HG03342 (cell line): ENCODE measurements around the gene DPY19L3.
"Not testable (repeated sequence)": the region's sequence is repeated elsewhere in the genome, so short reads cannot be mapped to it uniquely, and the experiment has no call there.

Experiments used
- ATAC-seq: cut with Tn5 transposase; IDR thresholded peaks from one replicate; pipeline ENCODE4 v1.9.1; 2021; ENCODE audit warnings: mild to moderate bottlenecking, moderate library complexity; ENCODE audit not compliant: unreplicated experiment

The DPY19L3 gene, protein sequence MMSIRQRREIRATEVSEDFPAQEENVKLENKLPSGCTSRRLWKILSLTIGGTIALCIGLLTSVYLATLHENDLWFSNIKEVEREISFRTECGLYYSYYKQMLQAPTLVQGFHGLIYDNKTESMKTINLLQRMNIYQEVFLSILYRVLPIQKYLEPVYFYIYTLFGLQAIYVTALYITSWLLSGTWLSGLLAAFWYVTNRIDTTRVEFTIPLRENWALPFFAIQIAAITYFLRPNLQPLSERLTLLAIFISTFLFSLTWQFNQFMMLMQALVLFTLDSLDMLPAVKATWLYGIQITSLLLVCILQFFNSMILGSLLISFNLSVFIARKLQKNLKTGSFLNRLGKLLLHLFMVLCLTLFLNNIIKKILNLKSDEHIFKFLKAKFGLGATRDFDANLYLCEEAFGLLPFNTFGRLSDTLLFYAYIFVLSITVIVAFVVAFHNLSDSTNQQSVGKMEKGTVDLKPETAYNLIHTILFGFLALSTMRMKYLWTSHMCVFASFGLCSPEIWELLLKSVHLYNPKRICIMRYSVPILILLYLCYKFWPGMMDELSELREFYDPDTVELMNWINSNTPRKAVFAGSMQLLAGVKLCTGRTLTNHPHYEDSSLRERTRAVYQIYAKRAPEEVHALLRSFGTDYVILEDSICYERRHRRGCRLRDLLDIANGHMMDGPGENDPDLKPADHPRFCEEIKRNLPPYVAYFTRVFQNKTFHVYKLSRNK

GRCh38 chr19:32405431-32406160 is at the start of gene DPY19L3:
Gene DPY19L3 (plus strand): TSS chr19:32405770. CDS start chr19:32408254, 2,484 bp downstream.
- ATAC-seq: peak; percentile 93

DNA sequence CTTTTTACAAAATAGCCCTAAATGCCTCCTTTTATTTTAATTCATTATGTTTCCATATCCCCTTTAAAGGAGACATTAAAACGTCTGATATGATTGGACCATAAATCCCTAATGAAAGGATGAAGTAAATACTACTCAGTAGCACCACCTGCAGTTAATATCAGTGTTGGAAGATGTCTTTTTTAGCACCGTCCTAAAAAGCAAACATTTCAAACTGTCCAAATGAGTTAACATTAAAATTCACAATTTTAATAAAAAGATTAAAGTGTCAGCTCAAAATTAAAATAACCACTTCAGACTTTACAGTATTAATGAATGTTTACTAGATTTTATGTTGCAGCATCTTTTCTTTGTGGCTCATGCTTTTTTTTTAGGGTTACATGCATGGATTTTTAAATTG is 47.9 kb upstream of the DPY19L3 start:
- no peak for ATAC-seq

- ATAC-seq: no peak
Observed at GRCh38 chr19:32358321-32358720, 47.2 kb upstream of the DPY19L3 start.

- ATAC-seq: no peak
Observed at GRCh38 chr19:32359581-32359980, 46.0 kb upstream of the DPY19L3 start.

- ATAC-seq: no peak
Observed at GRCh38 chr19:32361574-32362317, 43.8 kb upstream of the DPY19L3 start.

- ATAC-seq: no peak
Observed at GRCh38 chr19:32362318-32362691, 43.3 kb upstream of the DPY19L3 start.

- no peak for ATAC-seq
Observed at GRCh38 chr19:32363175-32363574, 42.4 kb upstream of the DPY19L3 start.

- ATAC-seq: no peak
Observed at GRCh38 chr19:32363632-32364031, 41.9 kb upstream of the DPY19L3 start.

- no peak for ATAC-seq
Observed at GRCh38 chr19:32364040-32364439, 41.5 kb upstream of the DPY19L3 start.

- ATAC-seq: no peak
Observed at GRCh38 chr19:32367063-32367462, 38.5 kb upstream of the DPY19L3 start.

GRCh38 chr19:32367948-32368536 is 37.5 kb upstream of the DPY19L3 start:
- ATAC-seq: no peak

GRCh38 chr19:32368787-32369186 is 36.8 kb upstream of the DPY19L3 start:
- ATAC-seq: no peak

DNA sequence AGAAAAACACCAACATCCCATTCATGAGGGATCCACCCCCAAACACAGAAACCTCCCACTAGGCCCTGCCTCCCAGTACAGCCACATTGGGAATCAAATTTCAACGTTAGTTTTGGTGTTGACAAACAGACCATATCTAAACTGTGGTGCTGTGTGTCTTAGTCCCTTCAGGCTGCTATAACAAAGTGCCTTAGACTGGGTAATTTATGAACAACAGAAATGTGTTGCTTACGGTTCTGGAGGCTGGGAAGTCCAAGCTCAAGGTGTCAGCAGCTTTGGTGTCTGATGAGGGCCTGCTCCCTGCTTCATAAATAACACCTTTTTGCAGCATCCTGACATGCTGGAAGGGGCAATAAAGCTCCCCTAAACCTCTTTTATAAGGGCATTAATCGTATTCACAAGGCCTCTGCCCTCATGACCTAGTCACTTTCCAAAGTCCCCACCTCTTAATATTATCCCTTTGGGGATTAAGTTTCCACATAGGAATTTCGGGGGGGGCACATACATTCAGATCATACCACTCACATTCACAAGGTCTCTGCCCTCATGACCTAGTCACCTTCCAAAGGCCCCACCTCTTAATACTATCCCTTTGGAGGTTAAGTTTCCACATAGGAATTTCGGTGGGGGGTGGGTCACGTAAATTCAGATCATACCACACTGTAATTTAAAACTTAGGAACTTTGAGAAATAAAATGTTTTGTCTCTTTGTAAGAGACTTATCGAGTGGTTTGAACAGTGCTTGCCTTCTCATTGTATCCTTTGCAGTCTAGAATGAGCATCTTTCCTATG is 32.6 kb upstream of the DPY19L3 start:
- no peak for ATAC-seq

- no peak for ATAC-seq
Observed at GRCh38 chr19:32373585-32374295, 31.8 kb upstream of the DPY19L3 start.

GRCh38 chr19:32374362-32374761 is 31.2 kb upstream of the DPY19L3 start:
- not testable (repeated sequence) for ATAC-seq

GRCh38 chr19:32377088-32377487 is 28.5 kb upstream of the DPY19L3 start:
- ATAC-seq: not testable (repeated sequence)

GRCh38 chr19:32380269-32380668 is 25.3 kb upstream of the DPY19L3 start:
- ATAC-seq: no peak

- ATAC-seq: no peak
Observed at GRCh38 chr19:32387701-32388392, 17.7 kb upstream of the DPY19L3 start.
